Psoas muscle (tissue), 8 donors: Measurements from ENCODE around the gene SMTN. TPM values are rescaled to one million over a fixed set of nuclear protein-coding genes. Genes with fewer than 3 reads are reported as not detected.

Experiments
- ATAC-seq, 4 donors: fragments of 200-7000 bp; cut with Tn5 transposase; one replicate each; pipeline ENCODE4 v1.9.1; 2020; ENCODE audit warnings: moderate library complexity in 3 of 4, mild to moderate bottlenecking in 2 of 4
- DNase-seq, 2 donors: peaks; one replicate each; pipeline ENCODE4 v3.0.0-alpha.2; 2020
- H3K27ac ChIP-seq: fragments of 200-600 bp; one replicate; pipeline ENCODE4 v1.8.0; 2022
- H3K27me3 ChIP-seq, 3 donors: fragments of 200-600 bp in 1 of 3; one replicate each; pipeline versions ENCODE4 v1.6.1 to v1.8.0; 2013 to 2022; ENCODE audit warnings: low read length in 2 of 3, mild to moderate bottlenecking in 2 of 3, moderate library complexity in 1 of 3; ENCODE audit not compliant: insufficient read depth in 3 of 3
- H3K36me3 ChIP-seq, 2 donors: fragments of 200-600 bp in 1 of 2; one replicate each; pipeline versions ENCODE4 v1.6.1 to v1.8.0; 2013 to 2022; ENCODE audit warnings: low read depth in 1 of 2, mild to moderate bottlenecking in 1 of 2, moderate library complexity in 1 of 2; ENCODE audit not compliant: insufficient read depth in 1 of 2
- H3K4me1 ChIP-seq: fragments of 200-600 bp; one replicate; pipeline ENCODE4 v1.8.0; 2022
- H3K4me3 ChIP-seq: fragments of 200-600 bp; one replicate; pipeline ENCODE4 v1.8.0; 2022; ENCODE audit warnings: mild to moderate bottlenecking
- H3K9me3 ChIP-seq: fragments of 200-600 bp; one replicate; pipeline ENCODE4 v1.8.0; 2022
- CTCF ChIP-seq: fragments of 200-600 bp; IDR thresholded peaks from one replicate; pipeline ENCODE4 v1.8.0; 2022; ENCODE audit warnings: antibody characterized with exemption
- WGBS, 3 donors: extraction: QIAGEN DNeasy Blood & Tissue Kit; methylation state at CpG; one replicate each; pipeline versions ENCODE4 v1.1.6 to v1.1.7; 2013; 5-methylcytosine and 5-hydroxymethylcytosine counted together
- intact Hi-C, 2 donors: fragments of 100-400 bp; cut with DNase I; formaldehyde crosslinking; loops; one replicate each; pipeline versions ENCODE4 v1.11.0 to v1.14.2; 2022
- polyA plus RNA-seq, 3 donors: library from polyadenylated mRNA; stranded (reverse); fragments of 200-250 nt; gene quantifications; one replicate each; pipeline ENCODE4 v1.2.3, GENCODE V29; 2013
- total RNA-seq, 4 donors: library from RNA; stranded (reverse); fragmentation: NEBNext Ultra II Directional in 2 of 4; extraction: Animal tissue kit (Norgen Biotek cat#: 25700) in 2 of 4; gene quantifications; one replicate each; pipeline versions ENCODE4 v1.2.1 to v1.2.4, GENCODE V29; 2021 to 2023
- donor health status: healthy with polysubstance abuse.
- donor health status: DM: no; HTN: no; CAD: no; lungs with moderate emphysema.
- donor health status: Bipolar disorder and iron deficiency.
- donor health status: healthy.
- donor health status: DM: yes; HTN: yes; CAD: no.
- donor health status: DM: no; HTN: no; CAD: no.
- donor health status: DM: no; HTN: no; CAD: no.
- donor health status: DM: yes; HTN: yes; CAD: no.

SMTN gene
- total and polyA plus RNA-seq, 7 donors, result 23.0 to 79.3 (median 43.4) TPM

- Histone ChIP-seq H3K9me3 (no peaks in the 10 kb centered on the region), H3K4me1 (peaks cover 10% of the 10 kb centered on the region), H3K27ac (no peak overlapping the region), H3K36me3 (no peaks in the 10 kb centered on the region), H3K27me3 (no peaks in the 10 kb centered on the region), H3K4me3 (no peak overlapping the region)
- intact Hi-C loops, result no loop called here
- no peak for ATAC-seq
- WGBS, 3 donors, result 81 to 86% (median 85%) methylated on average over 11 to 12 of the region's 12 CpGs
- TF ChIP-seq CTCF, result no peak
- DNase-seq, result no peak
Measured at GRCh38 chr22:31125521-31126117, 44.5 kb downstream of the SMTN start.

GRCh38 chr22:31126128-31126868 is 45.2 kb downstream of the SMTN start:
- ATAC-seq, result no peak

GRCh38 chr22:31126869-31127175 is 45.7 kb downstream of the SMTN start:
- Histone ChIP-seq H3K36me3 (no peaks in the 10 kb centered on the region), H3K9me3 (no peaks in the 10 kb centered on the region), H3K4me1 (peaks cover 10% of the 10 kb centered on the region), H3K27me3 (no peaks in the 10 kb centered on the region), H3K27ac (no peak overlapping the region), H3K4me3 (no peak overlapping the region)
- no peak for ATAC-seq
- peak in 1 of 2 donors; percentile 13 for DNase-seq
- TF ChIP-seq CTCF, result no peak
- intact Hi-C loops, result no loop called here
- WGBS, 3 donors, result 85 to 91% (median 90%) methylated on average over 12 to 13 of the region's 13 CpGs

More at GRCh38 chr22:31126128-31126868, 45.2 kb downstream of the SMTN start:
- H3K27ac ChIP-seq, result no peak overlapping the region
- peaks cover 10% of the 10 kb centered on the region for H3K4me1 ChIP-seq
- H3K27me3 ChIP-seq, result no peaks in the 10 kb centered on the region
- no peak overlapping the region for H3K4me3 ChIP-seq
- H3K36me3 ChIP-seq, result no peaks in the 10 kb centered on the region
- 89 to 91% (median 91%) methylated on average over 22 of the region's 22 CpGs for WGBS, 3 donors
- H3K9me3 ChIP-seq, result no peaks in the 10 kb centered on the region
- TF ChIP-seq CTCF, result no peak
- no peak for DNase-seq
- intact Hi-C loops, result no loop called here

- Histone ChIP-seq H3K4me3 (no peak overlapping the region), H3K9me3 (no peaks in the 10 kb centered on the region), H3K4me1 (peaks cover 5% of the 10 kb centered on the region), H3K36me3 (no peaks in the 10 kb centered on the region), H3K27me3 (no peaks in the 10 kb centered on the region), H3K27ac (no peak overlapping the region)
- no peak for TF ChIP-seq CTCF
- peak in 1 of 2 donors; percentile 26 for DNase-seq
- no peak for ATAC-seq
- WGBS, 3 donors, result 58 to 65% (median 64%) methylated on average over 18 to 19 of the region's 19 CpGs
- intact Hi-C loops, result no loop called here
Measured at GRCh38 chr22:31127181-31127772, 46.2 kb downstream of the SMTN start.
